Measurements from ENCODE around the gene PTPRE.

DNA sequence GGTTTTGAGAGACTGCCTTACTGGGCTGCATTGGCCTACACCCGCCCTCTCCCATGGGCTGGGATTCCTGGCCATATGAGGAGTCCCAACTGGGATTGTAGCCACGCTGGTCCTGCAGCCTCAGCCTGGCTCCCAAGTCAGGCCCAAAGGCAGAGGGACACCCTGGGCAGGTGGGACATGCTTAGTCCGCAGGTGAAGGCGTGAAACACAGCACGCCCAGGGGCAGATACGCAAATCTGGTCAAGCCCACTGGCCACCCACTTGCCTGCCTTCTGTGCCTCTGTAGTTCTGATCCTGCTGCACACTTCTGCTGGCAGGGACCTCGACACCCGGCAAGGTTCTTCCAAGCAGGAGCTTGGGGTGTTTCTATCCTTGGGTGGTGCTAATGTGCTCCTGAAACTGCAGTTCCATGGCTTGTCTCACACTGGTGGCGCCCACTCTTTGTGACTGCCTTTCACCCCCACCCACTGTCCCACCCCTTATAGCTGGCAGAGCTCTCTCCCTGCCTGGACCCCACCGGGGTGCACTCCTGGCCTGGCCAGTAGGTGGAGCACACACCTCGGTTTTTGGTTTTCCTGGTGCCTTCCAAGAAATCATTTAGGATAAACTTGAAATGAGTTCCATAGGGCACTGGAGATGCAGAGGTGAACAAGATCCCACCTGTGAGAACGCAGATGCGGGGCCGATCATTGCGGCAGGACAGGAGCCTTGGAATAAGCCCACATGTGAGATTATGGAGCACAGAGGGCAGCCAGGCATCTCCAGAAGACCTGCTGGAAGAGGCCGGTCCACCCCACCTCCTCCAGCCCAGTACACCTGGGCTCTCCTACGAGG lies 171.4 kb downstream of the PTPRE start:
- TF ChIP-seq GATA2 (IDR thresholded peaks at IDR 0.05; ENCODE audit: low read depth, low read length) (no peak), GATA3 (IDR thresholded peaks at IDR 0.05; ENCODE audit: low read depth, low read length) (no peak)

Measured in SH-SY5Y (cell line).